Mesendoderm (in vitro differentiated cells): ENCODE data around the gene TLNRD1.

Experiments used
- DNase-seq: peaks from one replicate; pipeline ENCODE4 v3.0.0; 2013
- H2AK5ac ChIP-seq: 2 replicates; pipeline ENCODE4 v1.6.1; 2013; ENCODE audit warnings: low read length, inconsistent platforms
- H2BK120ac ChIP-seq: 2 replicates; pipeline ENCODE4 v1.6.1; 2013; ENCODE audit warnings: low read depth, mild to moderate bottlenecking, low read length, moderate library complexity, mixed read lengths
- H2BK15ac ChIP-seq: replicated peaks from 2 replicates; pipeline ENCODE4 v1.6.1; 2013; ENCODE audit warnings: low read depth, mild to moderate bottlenecking, moderate library complexity
- H2BK5ac ChIP-seq: 2 replicates; pipeline ENCODE4 v1.6.1; 2013; ENCODE audit warnings: low read length, inconsistent platforms
- H3K18ac ChIP-seq: 2 replicates; pipeline ENCODE4 v1.6.1; 2013; ENCODE audit warnings: mild to moderate bottlenecking, low read length, mixed read lengths
- H3K23ac ChIP-seq: one replicate; pipeline ENCODE4 v1.6.1; 2013; ENCODE audit warnings: low read length
- H3K27ac ChIP-seq: 2 replicates; pipeline ENCODE4 v1.5.1; 2013; ENCODE audit warnings: low read depth, mild to moderate bottlenecking, inconsistent platforms, low read length, moderate library complexity
- H3K27me3 ChIP-seq: 2 replicates; pipeline ENCODE4 v1.6.1; 2013; ENCODE audit warnings: low read length, control low read depth, mild to moderate bottlenecking, inconsistent platforms; ENCODE audit not compliant: insufficient read depth, poor library complexity
- H3K36me3 ChIP-seq: 2 replicates; pipeline ENCODE4 v1.6.1; 2013; ENCODE audit warnings: low read length, inconsistent platforms; ENCODE audit not compliant: control insufficient read depth, insufficient read depth
- H3K4ac ChIP-seq: one replicate; pipeline ENCODE4 v1.6.1; 2013; ENCODE audit warnings: low read depth, mild to moderate bottlenecking, low read length, moderate library complexity
- H3K4me1 ChIP-seq: 2 replicates; pipeline ENCODE4 v1.6.1; 2013; ENCODE audit warnings: low read depth, low read length, inconsistent platforms; ENCODE audit not compliant: control insufficient read depth
- H3K4me2 ChIP-seq: 2 replicates; pipeline ENCODE4 v1.6.1; 2013; ENCODE audit warnings: low read length
- H3K4me3 ChIP-seq: 2 replicates; pipeline ENCODE4 v1.5.1; 2013; ENCODE audit warnings: mild to moderate bottlenecking, low read length
- H3K56ac ChIP-seq: one replicate; pipeline ENCODE4 v1.6.1; 2013; ENCODE audit warnings: low read length
- H3K79me1 ChIP-seq: 2 replicates; pipeline ENCODE4 v1.6.1; 2013; ENCODE audit warnings: low read length, inconsistent platforms
- H3K79me2 ChIP-seq: 2 replicates; pipeline ENCODE4 v1.6.1; 2013; ENCODE audit warnings: mild to moderate bottlenecking, low read length; ENCODE audit not compliant: control insufficient read depth, insufficient read depth
- H3K9ac ChIP-seq: 2 replicates; pipeline ENCODE4 v1.6.1; 2013; ENCODE audit warnings: low read length, inconsistent platforms
- H4K5ac ChIP-seq: one replicate; pipeline ENCODE4 v1.6.1; 2013; ENCODE audit warnings: low read length
- H4K8ac ChIP-seq: one replicate; pipeline ENCODE4 v1.6.1; 2013; ENCODE audit warnings: low read depth, mild to moderate bottlenecking, control low read depth, low read length, moderate library complexity
- WGBS: extraction: QIAGEN DNeasy Blood & Tissue Kit; methylation state at CpG from one replicate; pipeline ENCODE4 v1.1.7; 2013; ENCODE audit warnings: low lambda C conversion rate, missing lambda C conversion rate; ENCODE audit not compliant: insufficient coverage; ENCODE audit errors: extremely low coverage; 5-methylcytosine and 5-hydroxymethylcytosine counted together

Gene TLNRD1

DNA sequence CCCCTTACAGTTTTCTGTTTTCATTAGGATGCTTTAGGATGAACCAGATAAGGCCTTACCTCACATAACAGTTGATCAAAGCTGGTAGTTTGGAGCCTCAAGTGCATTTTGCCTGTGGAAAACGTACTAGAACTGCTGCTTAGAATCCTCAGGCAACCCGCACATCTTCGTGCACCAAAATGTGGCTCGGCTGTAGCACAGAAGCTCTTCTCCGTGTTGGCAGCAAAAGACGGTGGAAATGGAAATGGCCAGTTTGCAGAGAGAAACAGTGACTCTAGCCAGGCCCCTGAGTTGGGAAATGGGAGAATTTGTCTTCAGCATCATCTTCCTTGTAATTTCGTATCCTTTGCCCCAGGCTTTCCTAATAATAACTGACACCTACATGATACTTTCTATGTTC, 20.6 kb downstream of the TLNRD1 start:
- Histone ChIP-seq H2BK5ac (no peak overlapping the region), H3K36me3 (no peaks in the 10 kb centered on the region), H2BK120ac (no peak overlapping the region), H3K4ac (no peak overlapping the region), H3K27ac (no peak overlapping the region), H3K4me2 (no peak overlapping the region), H3K27me3 (no peaks in the 10 kb centered on the region), H3K18ac (no peak overlapping the region), H3K9ac (no peak overlapping the region), H3K4me3 (no peak overlapping the region), H4K8ac (no peak overlapping the region), H2AK5ac (no peak overlapping the region), H3K4me1 (peaks cover 7% of the 10 kb centered on the region), H3K79me2 (no peaks in the 10 kb centered on the region), H2BK15ac (no peak overlapping the region), H3K23ac (no peak overlapping the region), H3K56ac (no peak overlapping the region), H4K5ac (no peak overlapping the region), H3K79me1 (no peaks in the 10 kb centered on the region)
- no CpG with 5 or more reads among the region's 7 CpGs for WGBS
- DNase-seq, result no peak

DNA sequence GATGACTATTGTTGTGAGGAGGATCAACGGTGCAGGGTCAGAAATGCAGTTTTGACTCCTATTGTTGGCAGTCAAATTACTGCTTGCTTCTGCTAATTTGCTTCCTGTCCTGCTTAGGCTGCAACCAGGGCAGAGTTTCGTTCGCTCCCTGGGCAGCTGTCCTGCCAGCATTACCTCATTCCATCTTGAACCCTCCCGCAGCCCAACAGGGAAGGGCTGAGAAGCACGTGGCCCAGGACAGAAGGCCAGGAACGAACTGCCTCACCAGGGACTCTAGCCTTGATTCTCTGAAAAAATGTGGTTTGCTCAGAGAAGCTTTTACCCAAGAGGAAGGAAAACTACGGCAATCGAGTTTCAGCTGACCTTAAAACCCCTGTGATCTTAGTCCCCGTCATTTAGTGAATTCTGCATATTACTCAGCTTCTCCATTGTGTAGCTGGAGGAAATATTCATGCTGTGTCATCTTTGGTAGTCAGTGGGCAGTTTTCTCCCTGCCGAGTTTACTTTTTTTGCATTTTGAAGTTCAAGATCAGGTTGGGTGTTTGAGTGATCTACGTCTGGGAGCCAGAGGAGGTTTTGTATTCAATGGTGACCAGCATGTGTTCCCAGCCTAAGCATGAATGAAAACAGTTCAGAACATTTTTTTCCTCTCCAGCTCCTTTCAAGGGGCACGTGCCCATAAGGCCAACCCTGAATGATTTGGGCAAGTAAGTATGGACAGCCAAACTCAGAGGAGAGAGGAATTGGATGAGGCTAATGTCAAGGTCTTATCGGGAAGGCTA, 23.0 kb downstream of the TLNRD1 start:
- Histone ChIP-seq H3K4ac (no peak overlapping the region), H3K79me1 (no peaks in the 10 kb centered on the region), H3K23ac (no peak overlapping the region), H3K18ac (no peak overlapping the region), H3K4me1 (peaks cover 7% of the 10 kb centered on the region), H4K5ac (no peak overlapping the region), H3K27me3 (no peaks in the 10 kb centered on the region), H2AK5ac (no peak overlapping the region), H2BK120ac (no peak overlapping the region), H3K79me2 (no peaks in the 10 kb centered on the region), H2BK15ac (no peak overlapping the region), H3K56ac (peak overlapping the region; percentile 59), H3K27ac (peak overlapping the region; percentile 46), H3K9ac (peak overlapping the region; percentile 37), H3K36me3 (no peaks in the 10 kb centered on the region), H2BK5ac (no peak overlapping the region), H4K8ac (no peak overlapping the region), H3K4me2 (no peak overlapping the region), H3K4me3 (no peak overlapping the region)
- no CpG with 5 or more reads among the region's 13 CpGs for WGBS
- peak; percentile 24 for DNase-seq

DNA sequence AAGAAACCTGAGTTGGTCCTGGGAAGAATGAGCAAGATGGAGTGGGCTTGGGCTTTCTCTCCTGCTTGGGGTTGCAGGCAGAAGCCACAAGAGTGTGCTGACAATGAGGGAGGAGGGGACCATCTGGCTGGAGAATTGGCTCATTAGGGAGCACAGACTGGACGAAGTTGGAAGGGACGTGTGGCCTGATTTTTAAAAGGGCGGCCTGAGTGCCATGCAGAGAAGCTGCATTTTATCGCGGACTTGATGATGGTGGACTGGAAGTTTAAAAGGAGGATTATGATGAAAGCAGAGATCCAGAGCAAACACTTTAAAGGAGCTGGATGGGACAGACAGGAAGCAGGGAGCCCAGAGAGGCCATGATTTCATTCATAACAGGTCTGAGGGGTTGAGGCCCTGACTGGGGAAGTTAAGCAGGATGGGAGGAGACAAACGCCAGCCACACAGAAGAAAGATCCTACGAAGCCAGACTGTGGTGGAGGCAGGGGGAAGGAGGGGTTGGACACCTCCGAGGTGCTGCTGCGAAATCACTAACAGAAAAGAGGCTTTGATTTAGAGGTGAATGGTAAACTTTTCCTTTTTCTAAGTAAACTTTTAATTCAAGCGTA, 23.6 kb downstream of the TLNRD1 start:
- Histone ChIP-seq H3K4me1 (peaks cover 7% of the 10 kb centered on the region), H2AK5ac (no peak overlapping the region), H3K23ac (no peak overlapping the region), H3K27me3 (no peaks in the 10 kb centered on the region), H2BK15ac (no peak overlapping the region), H2BK120ac (no peak overlapping the region), H3K79me1 (no peaks in the 10 kb centered on the region), H3K18ac (no peak overlapping the region), H3K4me2 (no peak overlapping the region), H3K4me3 (no peak overlapping the region), H3K9ac (no peak overlapping the region), H3K4ac (no peak overlapping the region), H3K27ac (no peak overlapping the region), H3K36me3 (no peaks in the 10 kb centered on the region), H3K79me2 (no peaks in the 10 kb centered on the region), H4K5ac (no peak overlapping the region), H3K56ac (peak overlapping the region; percentile 8), H2BK5ac (no peak overlapping the region), H4K8ac (no peak overlapping the region)
- peak; percentile 19 for DNase-seq
- no CpG with 5 or more reads among the region's 10 CpGs for WGBS

DNA sequence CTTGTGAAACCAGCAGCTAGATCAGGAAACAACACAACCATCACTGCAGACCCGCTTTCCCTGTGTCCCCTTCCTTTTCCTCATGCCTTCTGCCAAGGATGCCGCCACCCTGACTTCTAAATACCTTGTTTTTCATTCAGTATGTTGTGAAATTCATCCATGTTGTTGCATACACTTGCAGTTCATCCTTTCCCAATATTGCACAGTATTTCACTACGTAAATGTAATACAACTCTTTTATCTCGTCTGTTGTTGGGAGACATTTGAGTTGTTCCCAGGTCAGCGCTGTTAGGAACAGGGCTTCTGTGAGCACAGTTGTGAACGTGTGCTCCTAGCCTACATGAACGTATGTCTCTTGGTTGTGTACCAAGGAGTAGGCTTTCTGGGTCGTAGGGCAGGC, 24.2 kb downstream of the TLNRD1 start:
- Histone ChIP-seq H3K4me2 (no peak overlapping the region), H3K27me3 (no peaks in the 10 kb centered on the region), H3K36me3 (no peaks in the 10 kb centered on the region), H3K4me3 (no peak overlapping the region), H2BK5ac (no peak overlapping the region), H3K4ac (no peak overlapping the region), H3K23ac (no peak overlapping the region), H2BK120ac (no peak overlapping the region), H3K79me2 (no peaks in the 10 kb centered on the region), H3K18ac (no peak overlapping the region), H2AK5ac (no peak overlapping the region), H3K9ac (no peak overlapping the region), H4K5ac (no peak overlapping the region), H3K79me1 (no peaks in the 10 kb centered on the region), H3K27ac (no peak overlapping the region), H3K56ac (no peak overlapping the region), H4K8ac (no peak overlapping the region), H3K4me1 (peaks cover 7% of the 10 kb centered on the region), H2BK15ac (no peak overlapping the region)
- DNase-seq, result no peak
- no CpG with 5 or more reads among the region's 8 CpGs for WGBS

DNA sequence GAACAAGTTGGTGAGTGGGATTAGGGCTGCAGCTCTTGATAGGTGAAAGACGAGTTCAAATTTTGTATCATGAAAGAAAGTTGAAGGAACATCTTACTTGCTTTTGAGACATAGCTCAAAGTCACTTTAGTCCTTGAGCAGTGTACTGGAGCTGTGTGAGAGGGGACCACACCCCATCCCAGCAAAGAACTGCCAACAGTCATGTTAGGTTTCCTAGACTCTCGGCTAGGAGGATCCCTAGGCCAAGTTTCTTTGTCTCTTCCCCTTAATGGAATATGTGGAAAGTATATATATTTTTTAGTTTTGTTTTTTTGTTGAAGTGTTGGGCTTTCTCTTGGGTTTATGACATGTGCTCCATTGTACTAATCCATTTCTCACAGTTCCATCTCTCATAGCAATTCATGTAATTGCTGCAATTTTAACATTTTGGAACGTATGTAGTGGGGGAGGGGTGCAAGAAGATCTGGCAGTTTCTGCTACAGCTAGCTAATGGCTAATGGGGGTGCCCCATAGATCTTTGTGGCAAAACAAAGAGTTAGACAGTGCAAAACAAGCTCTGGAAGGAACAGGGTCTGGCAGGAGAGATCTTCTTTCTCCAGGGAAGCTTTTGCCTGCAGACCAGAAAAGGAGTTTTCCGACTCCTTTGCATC, 25.1 kb downstream of the TLNRD1 start:
- H3K4me2 ChIP-seq, result no peak overlapping the region
- no peak overlapping the region for H3K4me3 ChIP-seq
- H3K79me1 ChIP-seq, result no peaks in the 10 kb centered on the region
- H3K9ac ChIP-seq, result no peak overlapping the region
- H3K27ac ChIP-seq, result no peak overlapping the region
- no peaks in the 10 kb centered on the region for H3K36me3 ChIP-seq
- H3K18ac ChIP-seq, result no peak overlapping the region
- DNase-seq, result no peak
- no peaks in the 10 kb centered on the region for H3K79me2 ChIP-seq
- H4K8ac ChIP-seq, result no peak overlapping the region
- no peak overlapping the region for H2AK5ac ChIP-seq
- H4K5ac ChIP-seq, result no peak overlapping the region
- no peak overlapping the region for H2BK5ac ChIP-seq
- H3K27me3 ChIP-seq, result no peaks in the 10 kb centered on the region
- no peak overlapping the region for H3K56ac ChIP-seq
- no peak overlapping the region for H3K23ac ChIP-seq
- no CpG with 5 or more reads among the region's 4 CpGs for WGBS
- peaks cover 7% of the 10 kb centered on the region for H3K4me1 ChIP-seq
- no peak overlapping the region for H2BK15ac ChIP-seq
- H2BK120ac ChIP-seq, result no peak overlapping the region
- no peak overlapping the region for H3K4ac ChIP-seq
